Large intestine (tissue), 3 donors: ENCODE results near the gene NCAPG2. TPM values are rescaled to one million over a fixed set of nuclear protein-coding genes. Genes with fewer than 3 reads are reported as not detected.
"Not testable (repeated sequence)": the region's sequence is repeated elsewhere in the genome, so short reads cannot be mapped to it uniquely, and the experiment has no call there.

ENCODE experiments used
- DNase-seq, 2 donors: peaks; one replicate each; pipeline versions ENCODE4 v3.0.0 to v3.0.0-alpha.2; 2013
- H3K27ac ChIP-seq: one replicate; pipeline ENCODE4 v1.5.1; 2013; ENCODE audit warnings: low read length
- H3K27me3 ChIP-seq: 2 replicates; pipeline ENCODE4 v1.6.1; 2013; ENCODE audit warnings: low read length; ENCODE audit not compliant: control insufficient read depth, insufficient read depth
- H3K36me3 ChIP-seq: 2 replicates; pipeline ENCODE4 v1.6.1; 2013; ENCODE audit warnings: low read length; ENCODE audit not compliant: control insufficient read depth, insufficient read depth
- H3K4me1 ChIP-seq: one replicate; pipeline ENCODE4 v1.6.1; 2013; ENCODE audit warnings: low read length; ENCODE audit not compliant: control insufficient read depth, insufficient read depth
- H3K4me3 ChIP-seq: one replicate; pipeline ENCODE4 v1.5.1; 2013; ENCODE audit warnings: low read length
- H3K9me3 ChIP-seq: one replicate; pipeline ENCODE4 v1.6.1; 2013; ENCODE audit warnings: mild to moderate bottlenecking, low read depth, low read length, moderate library complexity; ENCODE audit not compliant: control insufficient read depth
- WGBS: methylation state at CpG from one replicate; pipeline ENCODE4 v1.1.5; 2013; ENCODE audit warnings: low lambda C conversion rate; ENCODE audit not compliant: insufficient coverage; 5-methylcytosine and 5-hydroxymethylcytosine counted together
- polyA plus RNA-seq: library from polyadenylated mRNA; unstranded; fragments of 120-200 nt; gene quantifications from one replicate; pipeline ENCODE4 v1.2.1, GENCODE V29; 2013

The NCAPG2 gene
- polyA plus RNA-seq, 1 donor: 12.5 TPM

- no CpG with 5 or more reads among the region's 11 CpGs for WGBS
- DNase-seq: no peak
- H3K4me3 ChIP-seq: no peak overlapping the region
- no peak overlapping the region for H3K27ac ChIP-seq
- no peaks in the 10 kb centered on the region for H3K27me3 ChIP-seq
- peaks cover 11% of the 10 kb centered on the region for H3K36me3 ChIP-seq
- no peaks in the 10 kb centered on the region for H3K9me3 ChIP-seq
- H3K4me1 ChIP-seq: no peaks in the 10 kb centered on the region
These were observed 71.3 kb downstream of the NCAPG2 start for GRCh38 chr7:158633055-158633956.

- Histone ChIP-seq H3K36me3 (peaks cover 11% of the 10 kb centered on the region), H3K27me3 (no peaks in the 10 kb centered on the region), H3K4me3 (no peak overlapping the region), H3K9me3 (no peaks in the 10 kb centered on the region), H3K4me1 (no peaks in the 10 kb centered on the region), H3K27ac (no peak overlapping the region)
- no CpG with 5 or more reads among the region's 3 CpGs for WGBS
- DNase-seq: no peak
These were observed 72.9 kb downstream of the NCAPG2 start for GRCh38 chr7:158631574-158632195.

GRCh38 chr7:158626289-158626688 is 78.3 kb downstream of the NCAPG2 start:
- not testable (repeated sequence) for H3K4me3 ChIP-seq, DNase-seq, H3K9me3 ChIP-seq, H3K27me3 ChIP-seq, H3K4me1 ChIP-seq, H3K27ac ChIP-seq
- H3K36me3 ChIP-seq: peaks cover 11% of the 10 kb centered on the region
- WGBS: 100% methylated on average over 1 of the region's 8 CpGs

GRCh38 chr7:158623241-158623640 is 81.4 kb downstream of the NCAPG2 start:
- no peak for DNase-seq
- H3K4me1 ChIP-seq: no peaks in the 10 kb centered on the region

GRCh38 chr7:158620839-158621441 is 83.7 kb downstream of the NCAPG2 start:
- WGBS: no CpG with 5 or more reads among the region's 6 CpGs
- H3K36me3 ChIP-seq: no peaks in the 10 kb centered on the region
- no peak for DNase-seq
- no peaks in the 10 kb centered on the region for H3K9me3 ChIP-seq
- no peaks in the 10 kb centered on the region for H3K4me1 ChIP-seq
- no peak overlapping the region for H3K27ac ChIP-seq
- H3K4me3 ChIP-seq: no peak overlapping the region
- H3K27me3 ChIP-seq: no peaks in the 10 kb centered on the region

More at GRCh38 chr7:158623241-158623640, 81.4 kb downstream of the NCAPG2 start:
- 88% methylated on average over 1 of the region's 13 CpGs for WGBS
- H3K9me3 ChIP-seq: no peaks in the 10 kb centered on the region
- H3K27ac ChIP-seq: no peak overlapping the region
- peaks cover 2% of the 10 kb centered on the region for H3K36me3 ChIP-seq
- no peak overlapping the region for H3K4me3 ChIP-seq
- no peaks in the 10 kb centered on the region for H3K27me3 ChIP-seq

GRCh38 chr7:158620418-158620817 is 84.2 kb downstream of the NCAPG2 start:
- Histone ChIP-seq H3K36me3 (no peaks in the 10 kb centered on the region), H3K9me3 (no peaks in the 10 kb centered on the region), H3K4me3 (no peak overlapping the region), H3K27me3 (no peaks in the 10 kb centered on the region), H3K27ac (no peak overlapping the region), H3K4me1 (no peaks in the 10 kb centered on the region)
- no peak for DNase-seq
- 96% methylated on average over 4 of the region's 5 CpGs for WGBS

- no peaks in the 10 kb centered on the region for H3K4me1 ChIP-seq
- no peaks in the 10 kb centered on the region for H3K27me3 ChIP-seq
- H3K9me3 ChIP-seq: no peaks in the 10 kb centered on the region
- DNase-seq: no peak
- H3K27ac ChIP-seq: no peak overlapping the region
- WGBS: no CpG with 5 or more reads among the region's 4 CpGs
- H3K4me3 ChIP-seq: no peak overlapping the region
- H3K36me3 ChIP-seq: no peaks in the 10 kb centered on the region
These were observed 85.9 kb downstream of the NCAPG2 start for GRCh38 chr7:158618745-158619140.

GRCh38 chr7:158617737-158618128 is 86.9 kb downstream of the NCAPG2 start:
- Histone ChIP-seq H3K9me3 (no peaks in the 10 kb centered on the region), H3K27ac (no peak overlapping the region), H3K4me1 (no peaks in the 10 kb centered on the region), H3K4me3 (no peak overlapping the region), H3K27me3 (no peaks in the 10 kb centered on the region), H3K36me3 (no peaks in the 10 kb centered on the region)
- WGBS: no CpG with 5 or more reads among the region's 3 CpGs
- no peak for DNase-seq

GRCh38 chr7:158616050-158616449 is 88.6 kb downstream of the NCAPG2 start:
- 0% methylated on average over 1 of the region's 2 CpGs for WGBS
- DNase-seq: no peak
- Histone ChIP-seq H3K4me3 (no peak overlapping the region), H3K36me3 (no peaks in the 10 kb centered on the region), H3K9me3 (no peaks in the 10 kb centered on the region), H3K4me1 (no peaks in the 10 kb centered on the region), H3K27ac (no peak overlapping the region), H3K27me3 (no peaks in the 10 kb centered on the region)

- DNase-seq: no peak
- H3K27me3 ChIP-seq: no peaks in the 10 kb centered on the region
- no peak overlapping the region for H3K4me3 ChIP-seq
- no peaks in the 10 kb centered on the region for H3K4me1 ChIP-seq
- no CpG with 5 or more reads among the region's 1 CpG for WGBS
- H3K36me3 ChIP-seq: no peaks in the 10 kb centered on the region
- no peaks in the 10 kb centered on the region for H3K9me3 ChIP-seq
- H3K27ac ChIP-seq: no peak overlapping the region
These were observed 89.9 kb downstream of the NCAPG2 start for GRCh38 chr7:158614700-158615099.
